Hypothalamus (tissue), 51 donors: Measurements from ENCODE around the gene KRTAP10-11.
"Not testable (repeated sequence)": the region's sequence is repeated elsewhere in the genome, so short reads cannot be mapped to it uniquely, and the experiment has no call there.

ENCODE experiments used
- DNase-seq, 51 donors: peaks; one replicate each; lab custom pipeline; 2025; lab: John Stamatoyannopoulos, UW

KRTAP10-11 gene

GRCh38 chr21:44646366-44647221 is at the start of gene KRTAP10-11:
Gene KRTAP10-11 (plus strand): TSS chr21:44646414. CDS start chr21:44646459, 45 bp downstream.
- DNase-seq: not testable (repeated sequence)

GRCh38 chr21:44598061-44598460 is 48.2 kb upstream of the KRTAP10-11 start:
- DNase-seq: no peak

GRCh38 chr21:44599264-44600029 is 46.8 kb upstream of the KRTAP10-11 start:
- DNase-seq: no peak

- not testable (repeated sequence) for DNase-seq
Observed at GRCh38 chr21:44600118-44600978, 45.9 kb upstream of the KRTAP10-11 start, which contains the start of gene KRTAP10-7. Gene KRTAP10-7 (plus strand): TSS chr21:44600597. CDS start chr21:44600622, 25 bp downstream.

DNA sequence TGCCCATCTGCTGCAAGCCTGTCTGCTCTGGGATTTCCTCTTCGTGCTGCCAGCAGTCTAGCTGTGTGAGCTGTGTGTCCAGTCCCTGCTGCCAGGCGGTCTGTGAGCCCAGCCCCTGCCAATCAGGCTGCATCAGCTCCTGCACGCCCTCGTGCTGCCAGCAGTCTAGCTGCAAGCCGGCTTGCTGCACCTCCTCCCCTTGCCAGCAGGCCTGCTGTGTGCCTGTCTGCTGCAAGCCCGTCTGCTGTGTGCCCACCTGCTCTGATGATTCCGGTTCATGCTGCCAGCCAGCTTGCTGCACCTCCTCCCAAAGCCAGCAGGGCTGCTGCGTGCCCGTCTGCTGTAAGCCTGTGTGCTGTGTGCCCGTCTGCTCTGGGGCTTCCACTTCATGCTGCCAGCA is 45.1 kb upstream of the KRTAP10-11 start:
- not testable (repeated sequence) for DNase-seq

DNA sequence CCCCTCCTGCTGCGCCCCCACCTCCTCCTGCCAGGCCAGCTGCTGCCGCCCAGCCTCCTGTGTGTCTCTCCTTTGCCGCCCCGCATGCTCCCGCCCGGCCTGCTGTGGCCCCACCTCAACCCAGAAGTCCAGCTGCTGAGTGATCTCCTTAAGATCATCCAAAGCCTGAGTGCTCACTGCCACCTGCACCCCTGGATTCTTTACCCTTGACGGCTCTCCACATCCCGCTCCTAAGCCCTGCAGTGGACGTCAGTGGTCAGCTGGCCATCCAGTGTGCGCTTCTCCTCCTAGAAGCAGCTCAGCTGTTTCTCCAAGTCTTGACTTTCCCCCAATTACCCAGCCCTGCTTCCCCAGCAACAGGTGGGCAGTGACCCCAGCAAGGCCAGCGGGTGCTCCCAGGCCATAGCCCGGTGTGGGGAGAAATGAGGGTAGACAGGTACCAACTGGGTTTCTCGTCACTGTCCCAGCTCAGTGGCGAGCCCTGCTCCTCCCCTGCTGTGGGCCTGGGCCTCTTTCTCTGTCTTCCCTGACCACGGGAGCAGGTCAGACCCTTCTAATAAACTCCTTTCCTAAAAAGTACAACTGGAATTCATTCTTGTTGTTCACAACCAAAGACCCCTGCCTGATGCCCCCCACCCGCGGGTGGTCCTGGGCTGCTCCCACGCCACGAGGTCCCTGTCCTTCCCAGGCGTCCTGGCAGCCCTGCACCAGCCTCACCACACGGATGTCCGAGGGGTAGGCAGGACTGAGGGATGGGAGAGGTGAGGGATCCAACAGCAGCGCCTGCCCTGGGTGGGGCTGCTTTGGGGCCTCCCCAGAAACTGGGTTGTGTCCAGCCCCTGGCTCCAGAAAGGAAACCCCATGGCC is 44.4 kb upstream of the KRTAP10-11 start:
- DNase-seq: no peak

- DNase-seq: no peak
Observed at GRCh38 chr21:44602463-44602850, 43.8 kb upstream of the KRTAP10-11 start.

- DNase-seq: no peak
Observed at GRCh38 chr21:44603109-44603875, 42.9 kb upstream of the KRTAP10-11 start.

- DNase-seq: no peak
Observed at GRCh38 chr21:44603911-44604310, 42.3 kb upstream of the KRTAP10-11 start.

DNA sequence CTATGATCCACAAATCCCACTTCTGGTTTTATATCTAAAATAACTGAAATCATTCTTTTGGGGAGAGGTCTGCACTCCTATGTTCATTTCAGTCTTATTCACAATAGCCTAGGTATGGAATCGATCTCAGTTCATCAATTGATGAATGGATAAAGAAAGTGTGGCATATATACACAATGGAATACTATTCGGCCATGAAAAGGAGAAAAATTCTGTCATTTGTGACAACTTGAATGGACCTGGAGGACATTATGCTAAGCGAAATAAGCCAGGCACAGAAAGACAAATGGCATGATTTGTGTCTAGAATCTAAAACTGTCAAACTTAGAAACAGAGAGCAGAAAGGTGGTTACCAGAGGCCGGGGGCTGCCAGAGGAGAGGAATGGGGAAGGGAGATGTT is 39.7 kb upstream of the KRTAP10-11 start:
- no peak for DNase-seq

GRCh38 chr21:44609193-44609592 is 37.0 kb upstream of the KRTAP10-11 start:
- no peak for DNase-seq

DNA sequence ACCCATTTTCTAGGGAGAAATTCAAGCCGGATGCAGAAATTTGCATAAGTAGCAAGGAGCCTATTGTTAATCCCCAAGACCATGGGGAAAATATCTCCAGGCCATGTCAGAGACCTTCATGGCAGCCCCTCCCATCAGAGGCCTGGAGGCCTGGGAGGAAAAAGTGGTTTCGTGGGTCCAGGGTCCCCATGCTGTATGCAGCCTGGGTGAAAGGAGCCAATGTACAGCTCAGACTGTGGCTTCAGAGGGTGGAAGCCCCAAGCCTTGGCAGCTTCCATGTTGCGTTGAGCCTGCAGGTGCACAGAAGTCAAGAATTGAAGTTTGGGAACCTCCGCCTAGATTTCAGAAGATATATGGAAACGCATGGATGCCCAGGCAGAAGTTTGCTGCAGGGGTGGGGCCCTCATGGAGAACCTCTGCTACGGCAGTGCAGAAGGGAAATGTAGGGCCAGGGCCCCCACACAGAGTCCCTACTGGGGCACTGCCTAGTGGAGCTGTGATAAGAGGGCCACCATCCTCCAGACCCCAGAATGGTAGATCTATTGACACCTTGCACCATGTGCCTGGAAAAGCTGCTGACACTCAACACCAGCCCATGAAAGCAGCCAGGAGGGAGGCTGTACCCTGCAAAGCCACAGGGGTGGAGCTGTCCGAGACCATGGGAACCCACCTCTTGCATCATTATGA is 35.9 kb upstream of the KRTAP10-11 start:
- not testable (repeated sequence) for DNase-seq

GRCh38 chr21:44611551-44611950 is 34.7 kb upstream of the KRTAP10-11 start:
- DNase-seq: no peak

- no peak for DNase-seq
Observed at GRCh38 chr21:44612029-44612486, 34.2 kb upstream of the KRTAP10-11 start, which contains the start of gene KRTAP10-8. Gene KRTAP10-8 (plus strand): TSS chr21:44612079. CDS start chr21:44612101, 22 bp downstream.

DNA sequence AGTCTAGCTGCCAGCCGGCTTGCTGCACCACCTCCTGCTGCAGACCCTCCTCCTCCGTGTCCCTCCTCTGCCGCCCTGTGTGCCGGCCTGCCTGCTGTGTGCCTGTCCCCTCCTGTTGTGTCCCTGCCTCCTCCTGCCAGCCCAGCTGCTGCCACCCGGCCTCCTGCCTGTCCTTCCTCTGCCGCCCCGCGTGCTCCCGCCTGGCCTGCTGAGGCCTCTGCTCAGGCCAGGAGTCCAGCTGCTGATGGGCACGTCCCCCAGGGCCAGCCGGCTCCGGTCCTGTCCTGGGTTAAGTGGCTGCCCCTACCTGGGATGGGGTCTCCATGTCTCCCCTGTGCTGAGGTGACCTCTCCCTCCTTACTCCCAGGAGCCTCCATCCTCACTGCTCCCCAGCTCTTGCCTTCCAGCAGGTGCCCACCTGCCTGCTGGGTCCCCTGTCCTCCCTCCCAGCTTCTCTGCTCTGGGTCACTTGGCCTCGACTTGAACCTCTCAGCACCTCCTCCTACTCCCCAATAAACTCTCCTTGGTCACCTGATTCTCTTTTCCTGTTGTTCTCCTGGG is 33.5 kb upstream of the KRTAP10-11 start:
- DNase-seq: no peak

GRCh38 chr21:44613386-44614155 is 32.6 kb upstream of the KRTAP10-11 start:
- DNase-seq: no peak

DNA sequence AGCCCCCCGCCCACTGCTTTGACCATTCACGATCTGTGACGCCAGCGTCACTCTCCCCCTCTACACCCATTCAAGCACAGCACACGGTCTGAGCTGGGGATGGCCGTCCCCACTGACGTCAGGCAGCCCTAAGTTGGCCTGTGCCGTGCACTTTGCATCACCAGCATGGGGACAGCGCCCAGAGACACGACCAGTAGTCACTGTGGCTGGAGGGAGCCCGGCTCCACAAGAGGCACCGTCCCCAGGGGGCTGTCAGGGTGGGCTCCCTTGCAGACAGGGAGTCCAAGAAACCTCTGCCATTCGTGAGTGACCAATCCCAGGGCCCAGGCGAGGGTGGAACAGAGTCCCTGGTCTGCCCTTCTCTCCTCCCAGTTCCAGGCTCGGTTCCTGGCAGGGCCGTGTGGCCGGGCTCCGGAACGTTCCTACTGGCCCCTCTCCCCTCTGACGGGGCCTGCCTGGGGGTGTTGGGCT is 32.0 kb upstream of the KRTAP10-11 start:
- DNase-seq: no peak
